Measurements from ENCODE around the gene ZNF521.

Gene ZNF521

DNA sequence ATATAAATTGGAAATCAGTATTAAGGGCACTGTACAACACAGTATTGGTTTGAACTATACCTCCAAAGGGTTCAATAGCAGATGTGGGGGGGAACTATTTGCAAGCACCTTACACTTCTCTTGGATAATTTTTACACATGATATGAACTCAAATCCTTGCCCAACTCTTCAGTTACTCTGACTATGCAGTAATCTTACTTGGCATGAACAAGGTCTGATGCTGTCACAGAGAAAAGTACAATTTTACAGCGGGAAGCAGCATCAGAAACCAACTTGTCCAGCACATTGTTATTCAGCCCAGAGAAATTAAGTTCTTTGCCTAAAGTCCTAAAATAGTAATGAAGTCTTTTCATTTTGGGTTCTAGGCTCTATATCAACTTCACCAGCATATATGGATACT lies 98.2 kb downstream of the ZNF521 start:
- TF ChIP-seq, protein P1, sequence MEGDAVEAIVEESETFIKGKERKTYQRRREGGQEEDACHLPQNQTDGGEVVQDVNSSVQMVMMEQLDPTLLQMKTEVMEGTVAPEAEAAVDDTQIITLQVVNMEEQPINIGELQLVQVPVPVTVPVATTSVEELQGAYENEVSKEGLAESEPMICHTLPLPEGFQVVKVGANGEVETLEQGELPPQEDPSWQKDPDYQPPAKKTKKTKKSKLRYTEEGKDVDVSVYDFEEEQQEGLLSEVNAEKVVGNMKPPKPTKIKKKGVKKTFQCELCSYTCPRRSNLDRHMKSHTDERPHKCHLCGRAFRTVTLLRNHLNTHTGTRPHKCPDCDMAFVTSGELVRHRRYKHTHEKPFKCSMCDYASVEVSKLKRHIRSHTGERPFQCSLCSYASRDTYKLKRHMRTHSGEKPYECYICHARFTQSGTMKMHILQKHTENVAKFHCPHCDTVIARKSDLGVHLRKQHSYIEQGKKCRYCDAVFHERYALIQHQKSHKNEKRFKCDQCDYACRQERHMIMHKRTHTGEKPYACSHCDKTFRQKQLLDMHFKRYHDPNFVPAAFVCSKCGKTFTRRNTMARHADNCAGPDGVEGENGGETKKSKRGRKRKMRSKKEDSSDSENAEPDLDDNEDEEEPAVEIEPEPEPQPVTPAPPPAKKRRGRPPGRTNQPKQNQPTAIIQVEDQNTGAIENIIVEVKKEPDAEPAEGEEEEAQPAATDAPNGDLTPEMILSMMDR (IDR thresholded peaks at IDR 0.05): no peak

DNA sequence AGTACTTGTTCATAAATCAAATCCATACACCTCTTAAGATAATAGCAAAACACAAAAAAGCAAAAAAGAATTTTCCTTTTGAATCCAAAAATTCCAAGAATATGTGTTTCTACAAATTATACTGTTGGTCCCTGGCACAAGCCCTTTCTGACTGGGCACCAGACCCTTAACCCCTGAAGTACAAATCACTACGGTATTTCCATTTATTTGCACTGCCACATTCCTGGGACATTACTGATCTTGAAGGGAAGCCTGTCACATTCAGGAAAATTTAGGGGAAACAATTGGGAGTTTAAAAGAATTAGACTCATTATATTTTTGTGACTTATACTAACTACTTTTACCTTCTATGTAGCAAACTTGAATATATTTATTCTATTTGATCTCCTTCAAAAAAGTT lies 98.8 kb downstream of the ZNF521 start:
- TF ChIP-seq, protein P1 (IDR thresholded peaks at IDR 0.05): no peak

DNA sequence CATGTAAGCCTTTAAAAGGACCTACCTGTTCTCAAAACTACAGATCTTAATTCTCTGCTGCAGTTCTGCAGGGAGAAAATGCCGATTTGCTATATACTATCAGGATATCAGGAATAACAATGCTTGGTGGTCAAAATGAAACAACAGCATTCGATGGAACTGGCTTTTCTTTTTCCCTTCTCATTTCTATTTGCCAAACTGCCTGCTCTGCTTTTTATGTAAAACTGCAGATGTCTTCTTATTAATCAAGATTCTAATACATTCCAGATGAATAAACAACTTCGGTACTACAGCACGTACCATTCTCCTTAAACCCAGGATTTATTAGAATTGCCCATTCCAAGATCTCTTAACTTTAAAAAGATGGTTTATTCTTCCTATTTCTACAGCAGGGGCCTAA lies 100.9 kb downstream of the ZNF521 start:
- TF ChIP-seq, protein P1 (IDR thresholded peaks at IDR 0.05): no peak

DNA sequence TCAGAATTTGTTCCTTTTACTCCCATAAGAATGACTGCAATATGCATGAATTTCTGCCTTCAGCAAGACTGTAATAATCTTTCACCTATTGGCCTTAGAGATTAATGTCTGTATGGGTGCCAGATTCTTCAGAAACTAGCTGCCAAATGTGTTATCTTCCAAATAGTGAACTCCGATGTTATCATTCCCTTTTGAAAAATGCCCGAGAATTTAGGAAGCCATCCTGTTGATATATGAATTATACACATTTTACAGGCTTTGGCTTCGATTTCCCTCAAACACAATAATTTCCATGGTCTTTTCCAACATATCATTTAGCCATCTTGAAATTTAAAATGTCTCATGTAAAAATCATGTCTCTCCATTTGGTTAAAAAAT lies 101.5 kb downstream of the ZNF521 start:
- TF ChIP-seq, protein P1 (IDR thresholded peaks at IDR 0.05): no peak

DNA sequence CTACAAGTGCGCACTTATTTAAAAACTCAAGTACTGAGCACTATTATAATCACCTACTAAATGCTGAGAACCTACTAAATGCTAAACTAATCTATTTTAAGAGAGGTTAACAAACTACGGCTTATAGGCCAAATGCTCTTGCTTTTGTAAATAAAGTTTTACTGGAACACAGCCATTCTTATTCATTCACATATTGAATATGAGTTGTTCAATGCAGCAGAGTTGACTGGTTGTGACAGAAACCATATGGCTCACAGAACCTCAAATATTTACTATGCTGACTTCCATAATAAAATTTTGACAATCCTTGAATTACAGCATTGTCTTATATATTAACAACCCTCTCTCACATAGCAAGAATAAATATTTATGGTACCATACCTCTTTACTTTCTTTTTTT lies 103.2 kb downstream of the ZNF521 start:
- TF ChIP-seq, protein P1 (IDR thresholded peaks at IDR 0.05): no peak

DNA sequence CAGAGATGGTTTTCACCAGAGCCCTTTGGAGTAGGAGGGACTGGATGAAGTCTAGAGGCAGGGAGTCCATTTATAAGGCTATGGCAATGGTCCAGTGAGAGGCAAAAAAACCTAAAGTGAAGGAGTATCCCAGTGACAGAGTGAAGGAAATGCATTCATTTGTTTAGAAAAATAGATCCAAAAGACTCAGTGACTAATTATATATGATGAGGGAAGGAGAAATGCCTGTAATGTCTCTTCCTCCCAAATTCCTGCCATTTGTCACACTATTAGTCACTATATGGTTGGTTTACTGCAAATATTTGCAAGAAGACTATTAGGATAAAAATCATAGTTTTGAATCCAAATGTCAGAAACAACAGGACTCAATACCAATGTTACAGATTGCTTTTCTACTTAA lies 104.2 kb downstream of the ZNF521 start:
- TF ChIP-seq, protein P1 (IDR thresholded peaks at IDR 0.05): no peak

DNA sequence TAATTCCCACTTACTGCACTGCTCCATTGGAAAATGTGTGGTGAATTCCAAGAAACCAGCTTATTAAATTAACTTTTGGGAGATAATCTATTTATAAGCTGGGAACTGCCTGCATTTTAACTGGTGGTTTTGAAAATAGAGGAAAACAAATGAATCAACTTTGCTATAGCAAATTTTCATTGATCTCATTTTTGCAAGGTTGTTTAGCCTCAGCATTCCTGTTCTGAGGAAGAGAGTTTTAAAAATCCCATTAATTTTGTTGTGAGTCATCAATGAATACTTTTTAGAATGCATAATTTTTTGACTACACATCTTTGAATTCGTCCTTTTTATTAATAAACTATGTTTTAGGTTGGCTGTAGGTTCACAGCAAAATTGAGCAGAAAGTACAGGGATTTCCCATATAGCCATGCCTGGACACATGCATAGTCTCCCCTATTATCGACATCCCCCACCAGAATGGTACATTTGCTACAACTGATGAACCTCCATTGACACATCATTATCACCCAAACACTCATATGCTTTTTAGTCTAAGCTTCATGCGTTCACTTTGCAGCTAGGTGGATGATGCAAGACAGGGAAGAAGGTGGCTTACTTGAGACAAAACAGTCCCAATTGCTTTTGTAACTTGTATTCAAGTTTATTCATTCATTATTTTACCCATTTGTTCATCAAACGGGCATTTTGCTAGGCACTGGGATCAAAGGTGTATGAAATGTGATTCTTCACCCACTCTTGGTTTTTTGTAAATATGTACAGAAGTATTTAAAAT lies 106.9 kb downstream of the ZNF521 start:
- TF ChIP-seq, protein P1 (IDR thresholded peaks at IDR 0.05): no peak

DNA sequence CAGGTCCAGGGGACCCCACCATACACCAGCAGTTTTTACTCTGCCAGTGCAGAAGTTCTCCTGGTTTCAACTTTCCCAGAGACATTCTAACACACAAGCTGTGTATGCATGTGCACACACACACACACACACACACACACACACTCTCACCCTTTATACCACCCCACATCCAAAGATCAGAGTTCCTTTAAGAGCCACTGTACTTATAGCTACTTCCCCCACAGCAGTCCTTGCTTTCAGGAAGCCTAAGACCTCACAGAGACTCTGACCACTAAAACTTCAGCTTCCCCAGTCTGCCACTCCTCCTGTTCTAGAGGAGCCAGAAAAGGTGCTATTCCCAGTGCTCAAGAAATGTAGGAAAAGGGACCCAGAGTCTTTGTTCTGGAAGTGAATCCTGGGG lies 107.8 kb downstream of the ZNF521 start:
- TF ChIP-seq, protein P1 (IDR thresholded peaks at IDR 0.05): no peak
